HG02973 (cell line): ENCODE data around the gene ARHGAP44.
"Not testable (repeated sequence)": the region's sequence is repeated elsewhere in the genome, so short reads cannot be mapped to it uniquely, and the experiment has no call there.

Source experiments
- ATAC-seq: cut with Tn5 transposase; IDR thresholded peaks from one replicate; pipeline ENCODE4 v1.9.1; 2021; ENCODE audit warnings: moderate library complexity; ENCODE audit not compliant: unreplicated experiment

The ARHGAP44 gene

DNA sequence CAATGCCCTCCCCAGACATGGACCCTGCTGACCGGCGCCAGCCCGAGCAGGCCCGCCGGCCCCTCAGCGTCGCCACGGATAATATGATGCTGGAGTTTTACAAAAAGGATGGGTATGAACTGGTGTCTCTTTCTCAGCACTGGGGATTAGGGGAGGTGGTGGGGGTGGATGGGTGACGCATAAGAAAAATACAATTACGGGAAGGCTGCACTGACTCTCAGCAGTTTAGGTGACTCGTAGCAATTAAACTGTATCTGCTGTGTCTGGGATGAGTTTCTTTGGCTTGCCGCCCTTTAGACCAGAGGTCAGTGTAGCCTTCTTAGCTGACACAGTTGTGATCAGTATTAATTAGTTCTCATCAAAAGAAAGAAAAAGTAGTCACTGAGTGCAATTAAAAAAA, 169.5 kb downstream of the ARHGAP44 start:
- ATAC-seq = no peak

- ATAC-seq = no peak
These were observed 170.1 kb downstream of the ARHGAP44 start for GRCh38 chr17:12959441-12959840.

DNA sequence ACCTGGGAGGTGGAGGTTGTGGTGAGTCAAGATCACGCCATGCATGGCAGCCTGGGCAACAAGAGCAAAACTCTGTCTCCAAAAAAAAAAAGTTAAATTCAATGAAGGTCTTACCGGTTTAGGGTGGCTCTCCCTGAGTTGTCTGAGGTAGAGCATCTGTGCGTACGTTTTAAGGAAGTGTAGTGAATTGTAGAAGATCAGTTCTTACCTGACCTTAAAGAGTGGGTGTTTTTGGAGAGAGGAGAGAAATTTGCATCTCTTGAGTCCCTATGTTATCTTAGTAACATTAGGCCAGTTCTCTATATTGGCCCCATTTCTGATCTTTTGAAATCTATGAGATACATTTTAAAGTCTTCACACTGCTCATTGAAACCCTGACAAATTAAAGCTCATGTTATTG, 172.4 kb downstream of the ARHGAP44 start:
- ATAC-seq = no peak

- no peak for ATAC-seq
These were observed 174.2 kb downstream of the ARHGAP44 start for GRCh38 chr17:12963505-12963904.

DNA sequence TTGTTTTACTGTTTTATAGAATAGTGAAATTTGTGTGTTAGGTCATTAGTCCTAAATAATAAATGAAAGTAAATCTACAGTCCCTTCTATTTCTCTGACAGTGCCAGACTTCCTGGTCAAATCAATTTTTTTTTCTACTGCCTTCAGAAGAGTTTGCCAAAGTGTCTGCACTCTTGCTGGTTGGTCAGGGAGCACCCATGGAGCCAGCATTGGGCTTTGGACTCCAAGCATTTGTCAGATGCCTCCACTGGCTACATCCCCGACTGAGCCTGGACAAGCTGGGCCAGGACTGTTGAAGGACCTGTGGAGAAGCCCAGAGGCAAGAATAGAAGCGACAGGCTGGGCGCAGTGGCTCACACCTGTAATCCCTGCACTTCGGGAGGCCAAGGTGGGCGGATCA, 174.9 kb downstream of the ARHGAP44 start:
- ATAC-seq = no peak

- no peak for ATAC-seq
These were observed 175.5 kb downstream of the ARHGAP44 start for GRCh38 chr17:12964840-12965239.

- ATAC-seq = no peak
These were observed 176.7 kb downstream of the ARHGAP44 start for GRCh38 chr17:12965988-12966387.

GRCh38 chr17:12966413-12966812, 177.1 kb downstream of the ARHGAP44 start:
- no peak for ATAC-seq

DNA sequence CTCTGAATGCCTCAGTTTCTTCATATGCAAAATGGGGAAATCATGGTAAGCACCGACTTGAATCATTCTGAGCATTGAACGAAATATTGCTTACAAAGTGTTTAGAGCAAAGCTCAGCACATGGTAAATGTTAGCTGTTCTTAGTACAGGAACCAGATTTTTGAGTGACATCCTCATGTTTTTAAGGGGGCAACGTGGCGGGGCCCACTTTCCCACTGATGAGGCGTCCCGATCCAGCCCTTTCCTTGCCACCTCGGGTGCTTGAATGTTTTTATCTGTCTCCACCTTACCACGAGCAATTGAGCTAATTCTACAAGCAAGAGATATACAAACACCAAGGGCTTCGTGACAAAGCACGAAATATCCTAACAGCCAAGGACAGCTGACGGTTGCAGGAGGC, 178.7 kb downstream of the ARHGAP44 start:
- no peak for ATAC-seq

DNA sequence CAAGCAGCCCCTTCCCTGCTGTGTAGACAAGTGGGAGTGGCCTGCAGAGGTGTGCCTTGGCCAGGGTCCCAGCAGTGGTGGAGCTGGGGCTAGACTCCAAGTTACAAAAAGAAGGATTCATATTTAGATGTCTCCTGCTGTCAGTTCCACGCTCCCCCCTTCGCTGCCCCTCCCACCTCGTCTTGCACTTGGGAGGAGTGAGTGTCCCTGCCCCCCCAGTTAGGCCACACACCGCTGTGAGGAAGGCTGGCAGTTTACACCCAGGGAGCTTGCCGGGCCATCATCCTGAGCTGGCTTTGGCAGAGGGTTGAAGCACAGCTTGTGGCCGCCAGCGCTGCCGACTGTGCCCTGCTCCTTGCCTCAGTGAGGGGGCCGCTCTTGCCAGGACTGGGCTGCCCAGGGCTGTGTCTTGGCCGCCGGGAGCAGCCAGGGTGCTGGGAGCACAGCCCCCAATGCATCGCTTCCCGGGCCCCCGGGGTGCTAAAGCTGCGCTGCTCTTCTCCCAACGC, 184.3 kb downstream of the ARHGAP44 start:
- no peak for ATAC-seq

DNA sequence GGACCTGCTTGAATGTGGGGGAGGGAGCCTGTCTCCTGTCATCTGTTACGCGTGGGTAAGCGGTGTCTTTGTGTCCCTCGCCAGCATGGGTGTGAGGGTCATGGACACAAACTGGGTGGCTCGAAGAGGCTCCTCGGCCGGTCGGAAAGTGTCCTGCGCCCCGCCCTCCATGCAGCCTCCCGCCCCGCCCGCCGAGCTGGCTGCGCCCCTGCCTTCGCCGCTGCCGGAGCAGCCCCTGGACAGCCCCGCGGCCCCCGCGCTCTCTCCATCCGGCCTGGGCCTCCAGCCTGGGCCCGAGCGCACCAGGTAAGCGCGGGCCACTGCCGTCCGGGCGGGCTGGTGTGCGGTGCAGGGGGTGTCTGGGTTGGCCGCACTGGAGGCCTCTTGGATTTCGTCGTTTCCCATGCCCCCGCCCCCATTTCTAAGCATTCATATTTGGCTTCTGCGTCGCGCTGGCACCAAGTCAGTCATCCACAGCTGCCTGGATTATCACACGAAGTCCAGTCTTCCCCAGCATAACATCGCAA, 184.8 kb downstream of the ARHGAP44 start:
- no peak for ATAC-seq

GRCh38 chr17:12977008-12977751, 187.9 kb downstream of the ARHGAP44 start:
- ATAC-seq = no peak

GRCh38 chr17:12978787-12979186, 189.5 kb downstream of the ARHGAP44 start:
- ATAC-seq = not testable (repeated sequence)

DNA sequence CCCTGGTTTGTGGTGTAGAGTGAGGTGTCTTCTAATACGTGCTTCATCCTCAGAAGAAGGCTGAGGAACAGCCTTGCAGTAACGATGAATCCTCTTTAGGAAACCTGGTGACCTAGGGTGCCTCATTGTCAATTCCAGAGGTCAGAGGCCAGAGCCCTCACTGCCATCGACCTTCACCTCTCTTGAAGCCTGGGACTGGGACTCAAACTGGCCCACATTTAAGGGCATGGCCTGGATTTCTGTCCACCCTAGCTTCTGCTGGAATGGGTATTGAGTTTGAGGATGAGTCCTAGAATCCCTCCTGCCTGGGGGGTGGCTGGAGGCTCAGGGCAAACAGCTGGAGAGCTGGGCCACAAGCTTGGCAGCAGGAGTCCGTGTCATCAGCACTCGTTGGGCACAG, 189.9 kb downstream of the ARHGAP44 start:
- ATAC-seq = no peak

DNA sequence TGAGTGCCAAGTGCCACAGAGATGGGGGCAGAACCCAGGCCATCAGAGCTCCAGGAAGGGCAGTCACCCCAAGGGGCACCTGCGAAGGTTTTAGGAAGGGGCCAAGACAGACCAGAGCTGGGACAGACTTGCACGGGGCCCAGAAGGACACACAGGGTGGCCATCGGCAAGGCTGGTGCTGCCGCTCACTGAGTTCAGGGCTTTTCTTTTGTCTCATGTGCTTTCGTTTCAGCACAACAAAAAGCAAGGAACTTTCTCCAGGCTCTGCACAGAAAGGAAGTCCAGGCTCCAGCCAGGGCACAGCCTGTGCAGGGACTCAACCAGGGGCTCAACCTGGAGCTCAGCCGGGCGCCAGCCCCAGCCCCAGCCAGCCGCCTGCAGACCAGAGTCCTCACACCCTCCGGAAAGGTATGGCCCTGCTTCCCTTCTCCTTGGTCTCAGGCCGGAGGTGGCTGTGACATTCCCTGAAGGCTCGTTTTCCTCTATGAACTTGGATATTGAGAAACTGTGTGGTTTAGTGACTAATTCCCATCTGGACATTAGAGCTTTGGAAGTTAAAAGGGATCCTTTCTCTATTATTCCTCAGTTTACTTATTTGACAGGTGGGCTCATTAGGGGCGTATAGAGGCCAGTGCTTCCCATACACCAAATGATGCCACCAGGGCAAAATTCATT, 190.7 kb downstream of the ARHGAP44 start:
- no peak for ATAC-seq

DNA sequence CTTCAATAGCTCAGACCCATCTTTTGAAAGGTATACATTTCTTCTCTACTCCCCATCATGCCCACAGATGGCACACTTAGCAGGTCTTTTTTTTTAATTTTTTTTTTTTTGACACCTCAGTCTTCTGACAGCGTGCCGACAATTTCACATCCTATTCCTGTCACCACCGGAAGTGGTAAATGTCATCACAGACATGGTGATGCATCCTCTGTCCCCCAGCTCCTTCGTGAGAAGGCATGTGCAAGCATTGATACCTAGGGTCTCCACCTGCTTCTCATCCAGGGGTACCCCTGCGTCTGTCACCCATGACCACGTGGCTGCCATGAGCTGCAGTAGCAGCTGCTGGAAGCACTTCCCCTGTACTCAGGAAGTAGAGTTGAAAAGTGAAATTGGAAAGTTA, 192.9 kb downstream of the ARHGAP44 start:
- ATAC-seq = no peak

DNA sequence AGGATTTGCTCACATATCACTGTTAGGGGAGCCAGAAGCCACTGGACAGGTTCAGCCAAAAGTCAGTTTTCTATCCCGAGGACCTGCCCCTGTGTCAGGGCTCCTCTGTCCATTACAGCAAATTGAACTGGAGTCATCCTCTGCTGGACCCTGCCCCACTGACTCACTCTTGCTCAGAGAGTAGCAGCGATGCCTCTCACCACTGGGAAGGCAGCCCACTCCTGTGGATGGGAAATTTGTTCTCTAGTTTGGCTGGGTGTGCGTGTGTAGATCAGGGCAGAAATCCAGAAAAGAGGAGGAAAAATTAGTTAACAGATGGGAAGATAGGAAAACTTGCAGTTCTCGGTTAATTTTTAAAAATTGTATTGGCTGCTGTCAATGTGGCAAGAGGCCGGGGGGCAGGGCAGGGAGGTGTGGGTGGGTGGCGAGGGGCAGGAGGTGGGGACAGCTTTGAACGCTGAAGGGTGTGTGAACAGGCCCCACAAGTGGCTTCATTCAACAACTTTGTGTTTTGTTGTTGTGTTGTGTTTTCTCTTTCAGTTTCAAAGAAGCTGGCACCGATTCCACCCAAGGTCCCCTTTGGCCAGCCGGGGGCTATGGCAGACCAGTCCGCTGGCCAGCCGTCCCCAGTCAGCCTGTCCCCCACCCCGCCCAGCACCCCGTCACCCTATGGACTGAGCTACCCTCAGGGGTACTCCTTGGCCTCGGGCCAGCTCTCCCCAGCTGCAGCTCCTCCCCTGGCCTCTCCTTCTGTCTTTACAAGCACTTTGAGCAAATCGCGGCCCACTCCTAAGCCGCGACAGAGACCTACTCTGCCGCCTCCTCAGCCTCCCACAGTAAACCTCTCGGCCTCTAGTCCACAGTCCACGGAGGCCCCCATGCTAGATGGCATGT, 194.9 kb downstream of the ARHGAP44 start:
- ATAC-seq = no peak

- no peak for ATAC-seq
These were observed 196.4 kb downstream of the ARHGAP44 start for GRCh38 chr17:12985431-12986293.

DNA sequence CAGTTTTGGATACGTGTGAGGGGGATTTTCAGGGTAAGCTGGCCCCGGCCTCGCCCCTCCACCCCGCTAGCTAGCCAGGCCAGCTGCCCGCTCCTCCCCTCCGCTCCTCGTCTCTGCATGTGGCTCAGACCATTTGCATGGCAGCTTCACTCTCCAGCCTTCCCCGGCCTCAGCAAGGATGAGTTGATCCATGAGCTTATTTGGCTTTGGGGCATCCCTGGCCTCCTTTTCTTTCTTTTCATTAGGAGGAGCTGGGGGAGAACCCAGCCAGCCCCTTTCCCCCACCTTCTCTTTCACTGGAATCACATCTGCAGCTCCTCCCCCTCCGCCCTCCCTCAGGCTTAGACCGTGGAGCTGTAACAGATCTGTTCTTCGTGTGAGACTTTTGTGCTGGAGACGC, 197.8 kb downstream of the ARHGAP44 start:
- ATAC-seq = no peak
